ENCODE measurements around the gene ITGB6. TPM values are rescaled to one million over a fixed set of nuclear protein-coding genes. Genes with fewer than 3 reads are reported as not detected.

The ITGB6 gene
- total RNA-seq, 4 donors from 2014 or later, result 1.8 to 7.5 (median 6.6) TPM

DNA sequence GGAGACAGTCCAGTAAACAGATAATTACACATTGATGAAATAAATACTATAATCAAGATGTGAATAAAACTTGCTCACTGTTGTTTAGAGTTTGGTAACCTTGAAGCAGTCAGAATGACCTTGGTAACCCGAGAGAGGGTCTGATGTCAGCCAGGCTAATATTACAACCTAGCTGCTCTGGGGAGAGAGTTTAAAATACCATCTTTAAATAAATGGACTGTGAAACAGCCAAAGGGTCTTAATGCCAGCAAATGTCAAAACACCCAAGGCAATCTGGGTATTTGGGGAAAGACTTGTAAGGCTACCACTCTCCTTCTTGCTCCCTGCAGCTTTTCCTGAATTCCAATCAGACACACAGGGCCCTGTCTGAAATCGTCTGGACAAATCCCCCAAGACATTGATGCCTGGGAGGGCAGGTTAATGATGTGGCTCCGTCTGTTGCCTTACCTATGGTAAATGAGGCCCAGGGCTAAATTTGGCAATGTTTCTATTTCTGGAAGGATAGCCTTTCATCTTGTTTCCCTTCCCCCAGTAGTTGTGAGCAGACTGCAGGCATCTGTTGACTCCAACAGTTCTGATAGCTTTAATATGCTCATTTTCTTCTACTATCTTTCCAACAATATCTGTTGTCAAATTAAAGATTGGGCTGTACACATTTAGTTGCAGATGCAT, 43.0 kb upstream of the ITGB6 start:
- DNase-seq (ENCODE audit: low spot score in 2 of 2), result no peak
- no peak overlapping the region for H3K4me3 ChIP-seq (ENCODE audit: low read depth, poor library complexity, severe bottlenecking)
- intact Hi-C loops (cut with DNase I; ENCODE audit: low total_unique reads), result no loop called here
- WGBS, 2 donors, result 59 to 77% methylated on average over 3 of the region's 3 CpGs
- no peak for TF ChIP-seq POLR2A (IDR thresholded peaks at IDR 0.05)
- TF ChIP-seq, protein P1, sequence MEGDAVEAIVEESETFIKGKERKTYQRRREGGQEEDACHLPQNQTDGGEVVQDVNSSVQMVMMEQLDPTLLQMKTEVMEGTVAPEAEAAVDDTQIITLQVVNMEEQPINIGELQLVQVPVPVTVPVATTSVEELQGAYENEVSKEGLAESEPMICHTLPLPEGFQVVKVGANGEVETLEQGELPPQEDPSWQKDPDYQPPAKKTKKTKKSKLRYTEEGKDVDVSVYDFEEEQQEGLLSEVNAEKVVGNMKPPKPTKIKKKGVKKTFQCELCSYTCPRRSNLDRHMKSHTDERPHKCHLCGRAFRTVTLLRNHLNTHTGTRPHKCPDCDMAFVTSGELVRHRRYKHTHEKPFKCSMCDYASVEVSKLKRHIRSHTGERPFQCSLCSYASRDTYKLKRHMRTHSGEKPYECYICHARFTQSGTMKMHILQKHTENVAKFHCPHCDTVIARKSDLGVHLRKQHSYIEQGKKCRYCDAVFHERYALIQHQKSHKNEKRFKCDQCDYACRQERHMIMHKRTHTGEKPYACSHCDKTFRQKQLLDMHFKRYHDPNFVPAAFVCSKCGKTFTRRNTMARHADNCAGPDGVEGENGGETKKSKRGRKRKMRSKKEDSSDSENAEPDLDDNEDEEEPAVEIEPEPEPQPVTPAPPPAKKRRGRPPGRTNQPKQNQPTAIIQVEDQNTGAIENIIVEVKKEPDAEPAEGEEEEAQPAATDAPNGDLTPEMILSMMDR (IDR thresholded peaks at IDR 0.05), result no peak

DNA sequence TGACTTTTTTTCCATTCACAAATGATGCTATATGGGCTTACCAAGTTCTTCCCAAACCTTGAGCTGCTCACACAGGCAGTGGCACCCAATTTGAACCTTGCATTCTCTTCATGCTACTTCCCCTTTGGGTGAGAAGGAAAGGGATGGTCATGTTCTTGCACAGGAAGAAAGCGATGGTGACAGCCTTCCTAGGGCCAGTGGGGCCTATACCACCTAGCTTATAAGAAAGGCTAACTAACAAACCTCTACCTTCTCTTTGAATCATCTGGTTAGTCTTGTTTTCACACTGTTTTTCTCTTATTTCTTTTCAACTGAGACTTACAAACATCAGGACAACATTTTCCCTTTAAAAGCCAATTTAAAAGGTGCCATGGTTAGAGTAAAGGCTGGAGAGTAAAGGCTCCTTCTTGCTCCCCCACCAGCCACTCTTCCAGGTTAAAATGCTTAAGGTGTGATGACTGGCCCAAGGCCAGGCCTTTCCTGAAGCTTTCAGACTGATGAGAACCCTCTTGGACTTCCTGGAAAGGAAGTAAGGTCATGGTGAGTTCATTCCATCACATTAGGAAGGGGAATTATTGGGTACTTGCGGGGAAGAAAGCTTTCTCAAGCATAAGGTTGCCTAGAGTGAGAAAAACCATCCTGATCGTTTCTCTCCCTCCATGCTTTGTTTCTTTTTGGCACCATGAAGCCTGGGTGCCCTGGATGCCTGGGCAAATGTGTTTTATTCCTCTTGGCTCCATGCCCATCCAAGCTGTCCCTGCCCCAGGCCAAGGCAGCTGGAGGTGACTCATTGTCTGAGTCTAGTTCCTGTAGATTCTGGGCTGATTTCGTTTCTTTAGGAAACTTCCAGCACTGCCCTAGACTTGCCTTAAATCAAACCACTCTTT, 41.4 kb upstream of the ITGB6 start:
- no peak overlapping the region for H3K4me3 ChIP-seq (ENCODE audit: low read depth, poor library complexity, severe bottlenecking)
- TF ChIP-seq, protein P1 (IDR thresholded peaks at IDR 0.05), result no peak
- TF ChIP-seq POLR2A (IDR thresholded peaks at IDR 0.05), result no peak
- DNase-seq (ENCODE audit: low spot score in 2 of 2), result no peak
- intact Hi-C loops (cut with DNase I; ENCODE audit: low total_unique reads), result no loop called here
- 51 to 52% methylated on average over 4 of the region's 4 CpGs for WGBS, 2 donors

DNA sequence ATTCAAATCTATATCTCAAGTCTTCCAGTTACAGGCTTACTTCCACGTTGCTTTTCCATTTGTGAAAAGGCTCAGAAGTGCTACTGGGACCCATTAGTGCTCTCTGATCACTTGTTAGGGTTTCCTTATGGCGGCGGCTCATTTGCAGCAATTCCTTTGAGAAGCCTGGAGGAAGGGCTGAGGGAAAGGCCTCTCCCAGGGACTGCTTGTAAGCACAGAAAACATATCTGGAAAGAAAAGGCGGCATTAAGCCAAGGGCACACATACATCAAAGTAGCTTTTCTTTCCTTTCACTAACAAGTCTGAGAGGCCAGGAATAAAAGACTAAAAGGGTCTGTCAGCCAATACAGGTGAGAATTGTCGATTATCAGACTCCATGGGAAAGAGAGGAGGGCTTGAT, 39.4 kb upstream of the ITGB6 start:
- no peak overlapping the region for H3K4me3 ChIP-seq (ENCODE audit: low read depth, poor library complexity, severe bottlenecking)
- WGBS, 2 donors, result 62 to 70% methylated on average over 5 of the region's 5 CpGs
- no peak for DNase-seq (ENCODE audit: low spot score in 2 of 2)
- TF ChIP-seq, protein P1 (IDR thresholded peaks at IDR 0.05), result no peak
- no peak for TF ChIP-seq POLR2A (IDR thresholded peaks at IDR 0.05)
- intact Hi-C loops (cut with DNase I; ENCODE audit: low total_unique reads), result no loop called here

DNA sequence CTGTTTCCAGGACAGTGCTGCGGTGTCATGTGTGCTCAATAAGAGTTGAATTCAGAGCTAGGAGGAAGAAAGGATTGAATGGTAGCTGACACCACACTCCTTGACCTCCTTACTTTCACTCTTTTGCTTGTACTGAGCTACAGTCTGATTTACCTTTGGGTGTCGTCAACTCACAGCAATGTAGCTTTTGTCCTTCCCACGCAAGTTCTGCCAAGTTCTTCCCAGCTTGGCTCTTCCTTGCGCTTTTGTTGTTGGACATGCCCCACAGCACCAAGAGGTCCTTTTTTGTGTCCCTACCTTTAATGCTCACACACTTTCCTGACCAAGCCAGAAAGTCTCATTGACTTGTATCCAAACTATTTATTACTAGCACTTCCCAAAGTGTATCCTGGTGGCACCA, 38.3 kb upstream of the ITGB6 start:
- no peak for DNase-seq (ENCODE audit: low spot score in 2 of 2)
- intact Hi-C loops (cut with DNase I; ENCODE audit: low total_unique reads), result no loop called here
- TF ChIP-seq, protein P1 (IDR thresholded peaks at IDR 0.05), result no peak
- no peak for TF ChIP-seq POLR2A (IDR thresholded peaks at IDR 0.05)
- no peak overlapping the region for H3K4me3 ChIP-seq (ENCODE audit: low read depth, poor library complexity, severe bottlenecking)
- 68 to 80% methylated on average over 4 of the region's 4 CpGs for WGBS, 2 donors

DNA sequence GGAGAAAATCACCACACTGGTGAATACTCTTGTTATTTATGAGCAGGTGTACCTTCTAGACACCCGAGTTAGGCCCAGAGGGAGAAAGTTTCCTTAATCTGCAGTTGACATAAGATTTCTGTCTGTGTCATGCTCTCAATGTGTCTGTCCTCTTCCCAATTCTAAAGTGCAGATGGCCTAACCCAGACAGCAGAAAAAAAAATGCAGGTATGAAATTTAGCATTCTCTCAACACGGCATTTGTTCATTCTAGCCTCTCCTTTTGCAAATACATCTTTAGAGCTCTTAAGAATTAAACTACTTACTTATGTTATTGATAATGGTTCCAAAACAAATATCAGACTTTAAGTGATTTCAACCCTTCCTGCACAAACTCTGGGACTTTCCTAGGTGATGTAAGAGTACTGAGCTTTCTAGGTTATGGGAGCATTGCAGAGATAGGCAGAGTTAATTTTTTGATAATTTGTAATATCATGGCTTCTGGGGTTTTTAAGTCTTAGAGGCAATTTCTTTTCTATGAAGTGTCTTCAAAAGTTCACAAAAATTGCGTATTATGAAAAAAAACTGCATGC, 32.9 kb upstream of the ITGB6 start:
- H3K4me3 ChIP-seq (ENCODE audit: low read depth, poor library complexity, severe bottlenecking), result no peak overlapping the region
- WGBS, 2 donors, result 80 to 84% methylated on average over 3 of the region's 3 CpGs
- intact Hi-C loops (cut with DNase I; ENCODE audit: low total_unique reads), result no loop called here
- DNase-seq (ENCODE audit: low spot score in 2 of 2), result no peak
- TF ChIP-seq POLR2A (IDR thresholded peaks at IDR 0.05), result no peak
- TF ChIP-seq, protein P1 (IDR thresholded peaks at IDR 0.05), result no peak
